GM21423 (cell line): ENCODE measurements around the gene COG2.

Experiments
- ATAC-seq: cut with Tn5 transposase; IDR thresholded peaks from one replicate; pipeline ENCODE4 v1.9.1; 2021; ENCODE audit warnings: mild to moderate bottlenecking, moderate library complexity; ENCODE audit not compliant: unreplicated experiment

COG2 gene

DNA sequence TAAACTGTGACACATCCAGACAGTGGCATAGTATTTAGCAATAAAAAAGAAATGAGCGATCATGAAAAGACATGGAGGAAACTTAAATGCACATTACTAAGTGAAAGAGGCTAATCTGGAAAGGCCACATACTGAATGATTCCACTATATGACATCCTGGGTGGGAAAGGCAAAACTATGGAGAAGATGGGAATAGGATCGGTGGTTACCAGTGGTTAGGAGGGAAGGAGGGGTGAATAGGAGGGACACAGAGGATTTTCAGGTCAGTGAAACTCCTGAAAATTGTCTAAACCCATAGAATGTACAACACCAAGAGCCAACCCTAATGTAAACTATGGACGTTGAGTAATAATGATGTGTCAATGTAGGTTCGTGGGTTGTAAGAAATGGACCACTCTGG lies 57.9 kb downstream of the COG2 start:
- no peak for ATAC-seq

DNA sequence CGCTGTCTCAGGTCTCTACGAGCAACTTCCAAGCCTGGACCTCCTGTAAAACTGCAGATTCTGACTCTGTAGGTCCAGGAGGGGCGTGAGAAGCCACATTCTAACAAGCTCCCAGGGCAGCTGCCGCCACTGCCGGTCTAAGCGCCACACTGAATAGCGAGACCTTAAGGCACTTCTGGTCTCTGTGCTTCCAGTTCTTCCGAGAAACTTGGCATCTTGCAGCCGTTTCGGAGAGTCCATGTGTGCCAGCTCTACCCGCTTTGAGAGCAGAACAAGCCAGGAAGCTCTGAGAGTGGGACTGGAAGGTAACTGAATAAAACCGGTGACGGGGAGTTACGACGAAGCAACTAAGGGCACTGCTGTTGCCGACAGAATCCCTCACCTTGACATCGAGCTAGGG lies 59.2 kb downstream of the COG2 start:
- no peak for ATAC-seq

DNA sequence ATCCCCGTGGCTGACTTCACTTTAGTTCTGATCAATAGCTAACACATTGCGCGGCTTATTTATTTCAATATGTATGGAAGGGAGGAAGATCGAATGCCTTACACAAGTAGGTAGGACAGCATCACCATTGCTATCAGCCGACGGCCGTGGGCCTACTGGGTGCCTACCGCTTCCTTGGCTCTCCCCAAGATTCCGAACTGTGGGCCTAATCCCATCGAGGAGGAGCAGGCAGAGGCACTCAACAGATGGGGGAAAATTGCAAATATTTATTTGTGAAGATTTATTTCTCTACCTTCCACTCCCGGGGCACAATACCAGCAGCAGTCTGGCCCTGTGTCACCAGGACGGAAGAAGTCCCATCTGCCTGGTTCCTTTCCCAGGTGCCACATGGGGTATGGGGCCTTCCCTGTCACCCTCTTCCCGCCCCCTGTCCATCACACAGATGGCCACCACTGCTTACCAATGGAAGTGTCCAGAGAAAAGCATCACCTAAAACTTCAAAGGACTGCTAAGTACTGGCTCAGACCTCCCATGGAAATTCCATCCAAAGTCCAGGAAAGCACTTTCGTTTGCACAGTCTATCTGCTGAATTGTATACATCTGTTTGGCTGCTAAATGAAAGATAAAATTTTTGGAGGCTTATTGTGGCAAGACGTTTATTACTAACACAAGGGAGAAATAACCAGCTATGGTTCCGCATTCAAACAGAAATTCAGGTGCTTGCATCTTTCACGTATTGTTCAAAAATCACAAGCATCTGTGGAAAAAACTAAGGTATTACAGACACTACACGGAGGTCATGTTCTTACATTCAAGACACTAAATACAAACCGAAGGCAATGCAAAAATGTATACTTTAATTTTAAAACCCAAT lies 59.9 kb downstream of the COG2 start:
- no peak for ATAC-seq

DNA sequence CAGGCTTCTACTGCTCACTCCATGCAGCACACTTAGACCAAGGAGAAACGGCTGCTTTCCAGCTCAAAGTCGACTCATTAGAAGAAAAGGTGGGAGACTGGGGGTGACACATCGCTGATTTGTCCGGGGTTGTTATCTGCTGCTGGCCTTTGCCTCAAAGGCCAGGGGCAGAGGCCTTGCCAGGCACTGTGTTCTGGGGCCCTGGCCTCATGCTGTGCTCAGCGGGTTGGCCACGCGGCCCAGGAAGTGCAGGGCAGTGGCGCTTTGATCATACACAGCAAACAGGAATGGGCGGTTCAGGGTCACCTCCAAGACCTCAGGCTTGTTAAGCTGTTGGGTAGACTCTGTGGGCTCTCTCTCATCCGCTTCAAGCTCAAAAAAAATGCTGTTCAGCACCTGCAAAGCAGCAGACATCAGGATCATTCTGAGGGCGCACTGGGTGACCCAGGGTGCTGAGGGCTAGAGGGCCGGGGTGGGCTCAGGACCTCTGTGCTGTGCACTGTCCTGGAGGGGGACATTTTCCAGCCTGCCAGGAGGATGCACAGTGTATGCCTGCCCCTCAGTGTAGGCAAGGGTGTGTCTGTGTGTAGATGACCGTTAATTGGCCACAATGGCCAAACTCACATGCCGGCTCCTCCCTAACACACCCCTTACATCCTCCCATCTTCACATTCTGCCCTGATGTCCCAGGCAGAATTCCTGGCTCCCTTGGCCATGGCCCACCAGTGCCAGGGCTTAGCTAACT lies 60.8 kb downstream of the COG2 start:
- ATAC-seq: no peak

DNA sequence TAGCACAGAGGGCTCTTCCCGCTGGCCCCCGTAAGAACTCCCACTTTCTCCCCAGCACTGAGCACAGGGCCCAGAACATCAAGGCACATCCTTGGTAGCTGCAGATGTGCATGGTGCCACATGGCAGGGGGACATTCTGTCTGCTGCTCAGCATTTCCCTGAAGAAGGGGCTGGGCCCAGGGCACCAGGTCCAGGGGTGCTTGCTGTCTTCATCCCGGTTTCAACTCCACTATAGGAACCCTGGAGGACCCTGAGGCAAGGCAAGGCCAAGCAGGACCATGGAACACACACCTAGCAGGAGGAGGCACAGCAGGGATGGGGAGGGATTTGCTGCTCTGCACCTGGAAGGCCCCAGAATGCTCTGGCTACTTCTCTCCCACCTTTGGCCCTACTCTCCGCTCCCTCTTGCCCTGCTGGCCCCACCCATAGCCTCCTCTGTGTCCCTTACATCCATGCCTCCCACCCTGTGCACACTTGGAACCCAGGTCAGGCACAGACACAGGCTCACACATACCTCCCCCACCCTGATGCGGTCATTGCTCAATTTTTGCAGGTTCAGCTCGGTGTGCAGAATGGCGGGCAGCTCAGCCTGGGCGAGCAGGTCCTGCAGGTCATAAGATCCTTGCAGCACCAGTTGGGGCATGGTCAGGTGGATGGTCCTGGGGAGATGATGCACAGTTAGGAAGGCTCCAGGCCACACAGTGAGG lies 61.6 kb downstream of the COG2 start:
- no peak for ATAC-seq

DNA sequence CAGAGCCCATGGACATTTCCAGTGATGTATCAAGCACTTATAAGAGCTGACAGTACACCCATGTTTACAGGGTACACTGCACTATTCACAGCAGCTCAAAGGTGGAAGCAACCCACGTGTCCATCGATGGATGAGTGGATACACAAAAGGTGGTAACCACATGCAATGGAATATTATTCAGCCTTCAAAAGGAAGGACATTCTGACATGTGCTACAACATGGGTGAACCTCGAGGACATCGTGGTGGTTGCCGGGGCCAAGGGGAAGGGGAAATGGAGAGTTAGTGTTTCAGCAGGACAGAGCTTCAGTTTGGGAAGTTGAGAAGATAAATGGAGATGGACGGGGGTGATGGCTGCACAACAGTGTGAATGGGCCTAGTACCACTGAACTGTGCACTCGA lies 62.5 kb downstream of the COG2 start:
- no peak for ATAC-seq

DNA sequence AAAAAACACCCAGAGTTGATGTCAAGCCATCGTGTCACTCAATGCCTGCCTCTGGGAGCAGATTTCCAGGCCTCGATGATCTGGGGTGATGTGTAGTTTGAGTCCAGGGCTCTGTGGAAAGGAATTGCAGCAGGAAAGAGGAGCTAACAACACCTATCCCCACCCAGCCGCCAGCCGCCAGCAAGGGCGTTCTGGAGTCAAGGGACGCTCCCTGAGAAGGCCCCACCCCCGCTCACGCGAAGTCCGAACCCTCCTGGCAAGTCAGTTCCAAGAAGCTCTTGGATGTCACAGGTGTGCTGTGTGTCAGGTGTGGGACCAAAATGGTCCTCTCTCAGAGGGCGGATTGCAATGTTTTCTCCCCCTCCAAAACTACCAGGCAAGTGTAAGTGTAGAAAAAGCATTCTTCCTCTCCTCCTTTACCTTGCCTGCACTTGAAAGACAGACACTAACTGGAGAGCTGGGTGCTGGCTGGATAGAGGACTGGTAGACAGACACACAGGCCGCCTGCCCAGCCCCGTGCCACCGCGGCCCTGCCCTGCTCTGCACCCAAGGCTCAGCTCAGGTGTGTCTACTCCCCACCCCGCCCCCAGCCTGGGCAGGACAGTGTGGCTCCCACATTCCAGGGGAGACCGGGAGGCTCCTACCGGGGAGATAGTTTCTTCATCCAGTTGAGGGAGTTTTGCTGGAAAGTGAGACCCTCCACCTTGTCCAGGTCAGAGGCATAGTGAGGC lies 63.2 kb downstream of the COG2 start:
- no peak for ATAC-seq

DNA sequence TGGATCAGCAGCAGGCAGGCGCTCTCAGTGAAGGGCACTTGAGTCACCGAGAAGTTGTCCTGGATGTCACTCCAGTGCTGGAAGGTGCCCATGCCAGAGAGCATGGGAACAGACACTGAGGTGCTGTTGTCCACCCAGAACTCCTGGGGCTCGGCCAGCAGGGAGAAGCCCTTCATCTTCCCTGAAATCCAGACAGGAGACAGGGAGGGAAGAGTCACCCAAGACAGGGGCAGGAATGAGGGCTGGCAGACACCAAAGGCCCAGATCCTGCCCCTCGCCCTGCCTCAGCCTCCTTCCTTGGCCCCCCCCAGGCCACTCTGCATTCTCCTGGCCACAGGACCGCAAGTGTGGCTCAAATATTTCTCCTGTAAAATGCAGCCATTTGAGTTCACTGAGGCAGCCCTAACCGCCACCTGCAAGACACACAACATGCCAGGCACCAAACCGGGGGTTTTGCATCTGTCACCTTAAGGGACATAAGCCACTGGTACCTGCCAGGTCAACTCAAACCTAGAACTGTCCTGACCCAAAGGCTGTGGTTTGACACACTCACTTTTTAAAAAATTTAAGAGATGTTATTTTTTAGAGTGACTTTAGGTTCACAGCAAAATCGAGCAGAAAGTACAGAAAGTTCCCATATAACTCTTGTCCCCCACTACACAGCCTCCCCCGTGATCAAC lies 63.9 kb downstream of the COG2 start:
- no peak for ATAC-seq

DNA sequence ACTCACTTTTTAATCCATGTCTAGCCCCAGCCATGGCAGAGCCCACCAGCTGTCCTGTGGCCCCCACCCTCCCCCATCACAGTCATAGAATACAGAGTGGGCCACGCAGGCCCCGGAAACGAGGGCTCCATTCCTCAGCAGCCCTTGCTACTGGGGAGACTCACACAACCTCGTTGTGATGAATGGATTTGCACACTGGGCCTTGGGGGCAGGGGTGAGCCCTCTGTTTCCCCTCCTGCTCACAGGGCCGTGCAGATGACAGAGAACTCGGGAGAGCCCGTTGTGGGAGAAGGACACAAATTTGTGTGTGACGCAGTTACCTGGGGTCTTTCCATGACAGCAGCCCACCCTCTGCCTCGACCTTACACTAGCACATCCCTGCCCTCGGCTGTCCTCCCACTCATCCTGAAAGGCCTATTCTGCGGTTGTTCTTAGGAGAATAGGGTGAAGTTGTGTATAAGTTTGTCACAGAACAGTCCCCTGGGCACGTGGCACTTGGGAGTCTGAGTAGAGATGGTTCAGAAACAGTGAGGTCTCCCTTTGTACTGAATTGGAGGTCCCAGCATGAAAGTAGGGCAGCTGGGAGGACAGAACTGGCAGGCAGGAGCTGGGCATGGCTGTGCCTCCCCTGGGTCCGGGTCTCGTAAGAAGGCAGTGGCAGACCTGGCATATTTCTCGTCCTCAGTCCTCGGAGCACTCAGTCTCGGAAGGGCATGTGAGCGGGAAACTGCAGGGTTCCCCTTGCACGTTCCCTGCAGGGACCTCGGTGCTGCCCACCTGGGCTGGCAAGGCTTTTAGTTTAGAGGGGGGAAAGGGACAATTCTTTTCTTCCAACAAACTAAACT lies 64.8 kb downstream of the COG2 start:
- no peak for ATAC-seq

DNA sequence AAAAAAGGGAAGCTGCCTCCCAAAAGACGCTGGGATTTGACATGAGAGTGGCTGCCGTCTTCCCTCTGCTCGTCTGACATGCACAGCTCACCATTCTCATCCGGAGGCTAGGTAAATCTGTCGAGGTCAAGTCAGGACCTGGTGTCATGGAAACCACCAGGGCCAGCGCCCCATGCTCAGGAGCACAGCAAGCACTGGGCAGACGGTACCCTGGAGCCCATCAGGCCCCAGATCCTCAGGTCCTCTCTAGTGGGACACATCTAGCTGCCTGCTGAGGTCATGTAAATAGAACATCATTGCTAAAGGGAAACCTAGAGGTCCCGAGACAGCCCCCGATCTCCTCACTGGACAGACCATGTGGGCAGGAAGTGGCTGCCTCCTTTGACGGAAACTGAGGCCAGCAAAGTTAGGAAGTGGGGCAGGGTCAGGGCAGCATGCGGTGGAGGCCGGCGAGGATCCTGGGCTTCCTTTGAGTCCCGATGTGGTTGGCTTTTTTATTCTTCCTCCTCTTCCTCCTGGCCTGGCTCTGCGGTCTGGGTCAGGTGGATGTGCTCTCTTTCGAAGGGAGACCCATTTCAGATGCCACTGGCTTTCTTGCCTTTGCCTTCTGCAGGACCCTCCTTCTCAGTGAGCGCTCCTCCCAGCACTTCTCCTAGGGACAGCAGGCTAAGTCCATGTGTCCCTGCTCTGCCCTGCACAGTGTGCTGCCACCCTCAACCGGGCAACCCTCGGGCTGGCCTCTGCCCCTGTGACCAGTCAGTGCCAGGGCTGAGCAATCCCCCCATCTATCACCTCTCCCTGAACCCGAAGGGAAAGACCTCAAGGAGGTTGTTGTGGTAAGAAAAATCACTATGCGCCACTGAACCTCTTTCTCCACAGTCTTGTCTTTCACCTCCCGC lies 65.7 kb downstream of the COG2 start:
- ATAC-seq: no peak

DNA sequence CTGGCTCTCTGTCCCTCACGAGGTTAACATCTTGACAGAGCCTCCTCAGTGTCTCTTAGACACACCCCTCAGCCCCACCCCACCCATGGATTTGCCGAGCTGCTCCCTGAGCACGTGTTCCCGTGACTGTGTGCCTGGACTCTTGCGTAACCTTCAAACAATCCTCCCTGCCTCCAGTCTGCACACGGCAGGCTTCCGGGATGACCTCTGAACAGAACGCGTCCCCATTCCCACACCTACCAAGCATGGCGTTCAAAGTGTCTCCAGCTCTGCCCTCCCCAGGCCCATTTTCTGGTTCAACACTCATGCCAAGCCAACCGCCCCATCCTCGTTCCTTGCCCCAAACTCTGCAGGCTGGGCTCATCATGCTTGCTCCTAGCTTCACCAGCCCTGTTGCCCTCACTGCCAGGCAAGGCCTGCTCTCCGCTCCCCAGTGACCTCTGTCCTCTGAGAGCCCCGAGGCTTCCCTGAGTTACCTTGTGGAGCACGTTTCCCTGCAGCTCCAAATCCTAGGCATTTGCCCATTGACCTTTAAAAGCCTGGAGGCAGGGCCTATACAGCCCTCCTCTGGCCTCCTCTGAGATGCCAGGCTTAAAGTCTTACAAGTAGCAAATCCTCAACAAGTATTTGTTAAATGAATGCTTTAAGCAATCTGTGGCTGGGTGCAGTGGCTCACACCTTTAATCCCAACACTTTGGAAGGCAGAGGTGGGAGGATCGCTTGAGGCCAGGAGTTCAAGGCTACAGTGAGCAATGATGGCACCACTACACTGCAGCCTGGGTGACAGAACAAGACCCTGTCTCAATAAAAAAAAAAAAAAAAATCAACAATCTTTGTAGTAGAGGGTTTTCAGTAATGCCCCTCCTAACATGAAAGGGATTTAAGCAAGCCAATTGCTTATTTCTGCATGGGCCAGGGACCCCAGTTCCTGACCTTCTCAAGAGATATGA lies 66.6 kb downstream of the COG2 start:
- ATAC-seq: no peak

DNA sequence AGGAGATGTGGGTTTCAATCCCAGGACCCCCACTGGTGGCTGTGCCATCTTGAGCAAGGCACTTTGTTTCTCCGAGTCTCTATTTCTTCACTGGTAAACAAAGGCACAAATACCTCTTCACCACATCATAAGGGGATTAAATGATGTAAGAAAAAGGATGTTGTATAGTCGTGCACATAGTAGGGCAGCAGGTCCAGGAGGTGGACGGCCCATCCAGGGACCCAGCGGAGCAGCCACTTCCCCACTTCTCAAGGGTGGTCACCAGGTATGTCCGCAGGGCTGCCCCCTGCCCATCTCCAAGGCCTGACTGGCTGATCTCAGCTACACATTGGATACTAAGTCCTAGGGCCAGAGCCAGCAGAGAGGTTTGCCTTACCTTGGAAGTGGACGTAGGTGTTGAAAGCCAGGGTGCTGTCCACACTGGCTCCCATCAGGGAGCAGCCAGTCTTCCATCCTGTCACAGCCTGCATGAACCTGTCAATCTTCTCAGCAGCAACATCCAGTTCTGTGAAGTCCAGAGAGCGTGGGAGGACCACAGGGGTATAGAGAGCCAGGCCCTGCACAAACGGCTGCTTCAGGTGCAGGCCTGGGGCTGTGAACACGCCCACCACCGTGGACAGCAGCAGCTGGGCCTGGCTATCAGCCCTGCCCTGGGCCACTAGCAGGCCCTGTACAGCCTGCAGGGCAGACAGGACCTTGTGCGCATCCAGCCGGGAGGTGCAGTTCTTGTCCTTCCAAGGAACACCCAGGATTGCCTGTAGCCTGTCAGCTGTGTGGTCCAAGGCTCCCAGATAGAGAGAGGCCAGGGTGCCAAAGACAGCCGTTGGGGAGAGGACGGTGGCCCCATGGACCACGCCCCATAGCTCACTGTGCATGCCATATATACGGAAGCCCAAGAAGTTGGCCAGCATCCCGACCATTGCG lies 67.6 kb downstream of the COG2 start:
- ATAC-seq: no peak

DNA sequence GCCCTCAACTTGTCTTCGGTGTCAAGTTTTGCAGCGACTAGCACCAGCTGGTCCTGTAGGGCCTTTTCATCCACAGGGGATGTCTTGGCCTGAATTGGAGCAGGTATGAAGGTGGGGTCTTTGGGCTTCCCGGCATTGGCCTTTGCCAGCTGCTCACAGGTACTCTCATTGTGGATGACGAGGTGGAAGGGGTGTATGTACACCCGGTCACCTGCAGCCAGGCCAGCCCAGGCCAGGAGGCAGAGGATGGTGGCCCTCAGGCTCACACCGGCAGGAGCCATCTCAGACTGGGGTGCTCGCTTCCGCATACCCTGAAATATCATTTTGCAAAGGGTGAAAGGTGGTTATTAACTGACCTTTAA lies 68.2 kb downstream of the COG2 start:
- no peak for ATAC-seq

DNA sequence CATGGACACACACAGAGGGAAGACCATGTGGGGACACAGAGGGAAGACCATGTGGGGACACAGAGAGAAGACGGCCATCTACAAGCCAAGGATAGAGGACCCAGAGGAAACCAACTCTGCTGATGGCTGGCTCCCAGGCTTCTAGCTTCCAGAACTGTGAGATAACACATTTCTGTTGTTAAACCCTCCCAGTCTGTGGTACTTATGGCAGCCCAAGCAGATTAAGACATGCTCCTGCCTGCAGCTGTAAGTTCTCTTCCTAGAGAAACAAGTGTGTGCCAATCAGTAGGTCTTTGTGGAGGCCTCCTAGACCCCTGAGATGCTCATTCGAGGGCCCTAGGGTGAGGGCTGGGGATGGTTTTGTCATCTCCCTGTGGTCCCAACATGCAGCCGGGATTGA lies 69.0 kb downstream of the COG2 start:
- ATAC-seq: no peak

DNA sequence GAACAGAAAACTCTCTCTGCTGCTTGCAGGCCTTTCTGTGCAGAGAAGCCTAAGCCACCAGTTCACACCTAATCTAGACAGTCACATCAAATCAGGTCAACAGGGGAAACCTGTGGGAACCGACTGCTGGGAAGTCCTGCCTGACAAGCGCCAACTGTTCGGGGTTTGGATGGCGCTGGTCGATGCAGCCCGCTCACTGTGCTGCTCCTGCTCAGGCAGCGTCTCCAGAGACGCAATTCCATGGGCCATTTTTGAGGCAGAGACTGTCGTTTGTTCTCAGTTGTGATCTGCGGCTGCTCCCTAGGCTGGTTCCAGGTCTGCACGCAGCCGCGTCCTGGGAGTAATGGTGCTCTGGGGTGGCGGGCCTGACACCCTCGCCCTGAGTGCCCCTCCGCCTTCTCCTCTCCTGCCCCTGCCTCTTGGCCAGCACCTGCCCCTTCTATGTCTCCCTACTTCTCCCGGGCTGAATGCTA lies 70.2 kb downstream of the COG2 start:
- ATAC-seq: no peak

DNA sequence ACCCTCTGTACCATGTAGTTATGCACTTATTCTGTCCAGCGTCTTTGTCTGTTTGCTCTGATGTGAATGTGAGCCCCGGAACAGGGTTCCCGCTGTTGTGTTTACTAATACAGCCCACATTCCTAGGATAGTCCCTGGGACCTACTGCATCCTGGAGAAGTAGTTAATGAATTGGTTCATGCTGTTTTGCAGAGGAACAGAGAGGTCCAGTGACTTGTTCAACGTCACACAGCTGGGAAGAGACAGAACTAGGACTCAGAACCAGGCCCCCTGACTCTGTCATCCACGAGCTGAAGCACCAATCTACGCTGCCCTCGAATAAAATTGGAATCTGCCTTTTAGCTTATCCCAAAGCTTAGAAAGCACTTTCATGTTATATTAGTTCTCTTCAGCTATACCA lies 70.9 kb downstream of the COG2 start:
- ATAC-seq: no peak
